ENCODE results near the gene MADD.

GRCh38 chr11:47378010-47378835 lies 108.3 kb downstream of the MADD start, which contains the start of gene SPI1:
- no peak for TF ChIP-seq EP300 (conservative IDR thresholded peaks at IDR 0.05; ENCODE audit: poor library complexity, severe bottlenecking)
- TF ChIP-seq TAF1 (IDR thresholded peaks at IDR 0.05; ENCODE audit: low read depth), result no peak
- no peak for TF ChIP-seq CTCF (IDR thresholded peaks at IDR 0.05; ENCODE audit: poor library complexity, severe bottlenecking)
- no peak for TF ChIP-seq MXI1 (conservative IDR thresholded peaks at IDR 0.05; ENCODE audit: poor library complexity, severe bottlenecking)
- no peak for TF ChIP-seq POLR2AphosphoS5 (IDR thresholded peaks at IDR 0.05)
